GM23338 (cell line): ENCODE measurements around the gene EEF2K. TPM values are rescaled to one million over a fixed set of nuclear protein-coding genes. Genes with fewer than 3 reads are reported as not detected.
A peak's percentile ranks its signal among the peaks of the same experiment; 100 is the strongest.

Experiments
- ATAC-seq: fragments of 200-7000 bp; cut with Tn5 transposase; 3 replicates; pipeline ENCODE4 v1.9.1; 2020
- DNase-seq: peaks from one replicate; pipeline ENCODE4 v3.0.0-alpha.2; 2015; ENCODE audit warnings: low spot score
- H2AFZ ChIP-seq: fragments of 200-600 bp; sonication (generic); 2 replicates; pipeline ENCODE4 v1.8.0; 2016; ENCODE audit warnings: antibody characterized with exemption, mild to moderate bottlenecking, moderate library complexity
- H3F3A ChIP-seq: fragments of 200-600 bp; sonication (generic); replicated peaks from 2 replicates; pipeline ENCODE4 v1.8.0; 2017; ENCODE audit warnings: antibody characterized with exemption, mixed run types, low read depth
- H3K27ac ChIP-seq: fragments of 200-600 bp; sonication (generic); 2 replicates; pipeline ENCODE4 v1.6.1; 2016; ENCODE audit warnings: low read depth
- H3K27me3 ChIP-seq: fragments of 200-600 bp; sonication (generic); 2 replicates; pipeline ENCODE4 v1.8.0; 2016; ENCODE audit warnings: mild to moderate bottlenecking, mixed run types, moderate library complexity; ENCODE audit not compliant: insufficient read depth
- H3K36me3 ChIP-seq: fragments of 200-600 bp; sonication (generic); 2 replicates; pipeline ENCODE4 v1.8.0; 2016; ENCODE audit warnings: mild to moderate bottlenecking; ENCODE audit not compliant: insufficient read depth
- H3K4me1 ChIP-seq: fragments of 200-600 bp; sonication (generic); 2 replicates; pipeline ENCODE4 v1.8.0; 2016; ENCODE audit warnings: mild to moderate bottlenecking, moderate library complexity; ENCODE audit not compliant: insufficient read depth
- H3K4me2 ChIP-seq: fragments of 200-600 bp; sonication (generic); 2 replicates; pipeline ENCODE4 v1.7.1; 2017; ENCODE audit warnings: mixed run types
- H3K4me3 ChIP-seq: fragments of 200-600 bp; sonication (generic); 2 replicates; pipeline ENCODE4 v1.6.1; 2016; ENCODE audit warnings: mixed run types
- H3K79me2 ChIP-seq: fragments of 200-600 bp; sonication (generic); replicated peaks from 2 replicates; pipeline ENCODE4 v1.8.0; 2017; ENCODE audit warnings: mild to moderate bottlenecking; ENCODE audit not compliant: insufficient read depth
- H3K9me2 ChIP-seq: fragments of 200-600 bp; sonication (generic); 2 replicates; pipeline ENCODE4 v1.8.0; 2017; ENCODE audit not compliant: insufficient read depth
- H4K20me1 ChIP-seq: fragments of 200-600 bp; sonication (generic); replicated peaks from 2 replicates; pipeline ENCODE4 v1.8.0; 2017; ENCODE audit warnings: mild to moderate bottlenecking; ENCODE audit not compliant: insufficient read depth
- H3K27ac Mint-ChIP-seq: 2 replicates; pipeline ENCODE4 v1.8.0; 2020; ENCODE audit warnings: inconsistent platforms, mild to moderate bottlenecking, moderate library complexity, mixed read lengths
- H3K27me3 Mint-ChIP-seq: 3 replicates; pipeline ENCODE4 v1.8.0; 2022; ENCODE audit warnings: low read depth, mild to moderate bottlenecking, moderate library complexity, mixed read lengths, inconsistent platforms; ENCODE audit not compliant: insufficient read depth, poor library complexity
- H3K36me3 Mint-ChIP-seq: 3 replicates; pipeline ENCODE4 v1.8.0; 2021; ENCODE audit warnings: low read depth, mild to moderate bottlenecking, inconsistent platforms, moderate library complexity, mixed read lengths
- H3K4me1 Mint-ChIP-seq: 3 replicates; pipeline ENCODE4 v1.8.0; 2020; ENCODE audit warnings: mild to moderate bottlenecking, inconsistent platforms, mixed read lengths
- H3K4me3 Mint-ChIP-seq: 3 replicates; pipeline ENCODE4 v1.8.0; 2021; ENCODE audit warnings: moderate library complexity, mild to moderate bottlenecking, inconsistent platforms, mixed read lengths
- H3K9me3 Mint-ChIP-seq: 3 replicates; pipeline ENCODE4 v1.8.0; 2020; ENCODE audit warnings: moderate library complexity, mild to moderate bottlenecking, inconsistent platforms, mixed read lengths
- CREB1 ChIP-seq: fragments of 250-450 bp; sonication (Bioruptor Pico); IDR thresholded peaks from 2 replicates; pipeline ENCODE4 v1.5.0; 2020; ENCODE audit warnings: low read depth, mild to moderate bottlenecking, moderate library complexity
- POLR2AphosphoS5 ChIP-seq: IDR thresholded peaks from 2 replicates; pipeline ENCODE4 v1.6.1; 2016; ENCODE audit warnings: antibody characterized with exemption, low read depth
- STAT1 ChIP-seq: IDR thresholded peaks from one replicate; pipeline ENCODE4 v1.6.1; 2016; ENCODE audit warnings: antibody characterized with exemption; ENCODE audit not compliant: unreplicated experiment
- ZNF114 ChIP-seq: fragments of 250-450 bp; sonication (Bioruptor Pico); IDR thresholded peaks from 2 replicates; pipeline ENCODE4 v1.5.0; 2020; ENCODE audit warnings: mild to moderate bottlenecking, moderate library complexity
- polyA plus RNA-seq: library from polyadenylated mRNA; unstranded; fragments of >200 nt; fragmentation: Nextera tagmentation; extraction: Ambion mirVana; gene quantifications from 2 replicates; pipeline ENCODE4 v1.2.1, GENCODE V29; 2016
- total RNA-seq: library from RNA; depleted of rRNA; stranded (reverse); fragments of >200 nt; shearing (Covaris generic); gene quantifications from 2 replicates; pipeline ENCODE4 v1.2.3, GENCODE V29; 2014
- TF ChIP-seq, protein P1 (sequence below): IDR thresholded peaks from 2 replicates; pipeline ENCODE4 v1.6.1; 2016; ENCODE audit warnings: antibody characterized with exemption

EEF2K gene
- total and polyA plus RNA-seq, 2 experiments from 2014 or later = 5.4 to 23.9 TPM

GRCh38 chr16:22190081-22190775 lies 15.8 kb upstream of the EEF2K start:
- Histone ChIP-seq H3K4me3 (peak overlapping the region; percentile 85), H3K9me2 (0 out of 2 replicates have a peak, but pooled peaks cover 6% of the 10 kb centered on the region), H3F3A (peaks cover 8% of the 10 kb centered on the region; the same call in 1 of the 2 replicates), H3K27me3 (no peaks in the 10 kb centered on the region), H3K79me2 (no peaks in the 10 kb centered on the region), H3K4me1 (peaks cover 26% of the 10 kb centered on the region), H4K20me1 (no peaks in the 10 kb centered on the region), H2AFZ (peak overlapping the region; percentile 93), H3K27ac (no peak overlapping the region), H3K36me3 (no peaks in the 10 kb centered on the region), H3K4me2 (peak overlapping the region; percentile 94)
- H3K4me1 Mint-ChIP-seq = peaks cover 33% of the 10 kb centered on the region
- H3K4me3 Mint-ChIP-seq = peak overlapping the region; percentile 89
- ATAC-seq (peak; percentile 73), DNase-seq (peak; percentile 99)
- H3K36me3 Mint-ChIP-seq = no peaks in the 10 kb centered on the region
- H3K9me3 Mint-ChIP-seq = no peaks in the 10 kb centered on the region
- peak overlapping the region; percentile 80; the same call in 1 of the 2 replicates for H3K27ac Mint-ChIP-seq
- peaks cover 18% of the 10 kb centered on the region for H3K27me3 Mint-ChIP-seq
- TF ChIP-seq CREB1 (no peak), POLR2AphosphoS5 (peak; percentile 80)

- no peaks in the 10 kb centered on the region for H3K36me3 ChIP-seq
- peaks cover 8% of the 10 kb centered on the region; the same call in 1 of the 2 replicates for H3F3A ChIP-seq
- peak overlapping the region; percentile 85 for H3K4me3 ChIP-seq
- peak overlapping the region; percentile 90 for H3K27ac ChIP-seq
- Mint-ChIP-seq H3K4me3 (peak overlapping the region; percentile 89), H3K36me3 (peaks cover 3% of the 10 kb centered on the region; the same call in 2 of the 3 replicates), H3K27me3 (peaks cover 23% of the 10 kb centered on the region), H3K9me3 (peaks cover 5% of the 10 kb centered on the region), H3K4me1 (peaks cover 33% of the 10 kb centered on the region), H3K27ac (peak overlapping the region; percentile 98)
- no peaks in the 10 kb centered on the region for H3K27me3 ChIP-seq
- TF ChIP-seq STAT1 = peak; percentile 28
- peak; percentile 67 for TF ChIP-seq POLR2AphosphoS5
- TF ChIP-seq CREB1 = peak; percentile 73
- TF ChIP-seq, protein P1, sequence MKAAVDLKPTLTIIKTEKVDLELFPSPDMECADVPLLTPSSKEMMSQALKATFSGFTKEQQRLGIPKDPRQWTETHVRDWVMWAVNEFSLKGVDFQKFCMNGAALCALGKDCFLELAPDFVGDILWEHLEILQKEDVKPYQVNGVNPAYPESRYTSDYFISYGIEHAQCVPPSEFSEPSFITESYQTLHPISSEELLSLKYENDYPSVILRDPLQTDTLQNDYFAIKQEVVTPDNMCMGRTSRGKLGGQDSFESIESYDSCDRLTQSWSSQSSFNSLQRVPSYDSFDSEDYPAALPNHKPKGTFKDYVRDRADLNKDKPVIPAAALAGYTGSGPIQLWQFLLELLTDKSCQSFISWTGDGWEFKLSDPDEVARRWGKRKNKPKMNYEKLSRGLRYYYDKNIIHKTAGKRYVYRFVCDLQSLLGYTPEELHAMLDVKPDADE = no peak
- no peak for TF ChIP-seq ZNF114 (CRISPR knock-in tag)
- DNase-seq (peak; percentile 99), ATAC-seq (peak; percentile 56)
- H3K4me1 ChIP-seq = peaks cover 26% of the 10 kb centered on the region
- peak overlapping the region; percentile 52; the same call in 1 of the 2 replicates for H2AFZ ChIP-seq
- H3K4me2 ChIP-seq = peak overlapping the region; percentile 81
- H3K79me2 ChIP-seq = no peaks in the 10 kb centered on the region
- no peaks in the 10 kb centered on the region for H4K20me1 ChIP-seq
- 0 out of 2 replicates have a peak, but pooled peaks cover 6% of the 10 kb centered on the region for H3K9me2 ChIP-seq
These were observed 15.1 kb upstream of the EEF2K start for GRCh38 chr16:22190776-22191531.
